ENCODE measurements around the gene GSS. TPM values are rescaled to one million over a fixed set of nuclear protein-coding genes. Genes with fewer than 3 reads are reported as not detected.
A peak's percentile ranks its signal among the peaks of the same experiment; 100 is the strongest.

Gene GSS
- total RNA-seq, 1 donor from 2014 or later: 30.0 TPM

GRCh38 chr20:34926581-34926980, 29.0 kb downstream of the GSS start:
- Histone ChIP-seq H3K4me1 (peaks cover 8% of the 10 kb centered on the region), H3K27me3 (no peaks in the 10 kb centered on the region), H3K27ac (no peak overlapping the region), H3K36me3 (peaks cover 89% of the 10 kb centered on the region), H3K4me3 (no peak overlapping the region), H3K9me3 (no peaks in the 10 kb centered on the region)
- TF ChIP-seq CTCF (IDR thresholded peaks at IDR 0.05): no peak
- no peak for ATAC-seq
- intact Hi-C loops (cut with DNase I): no loop called here
- no peak for DNase-seq

GRCh38 chr20:34925981-34926380, 29.6 kb downstream of the GSS start:
- ATAC-seq: no peak
- TF ChIP-seq CTCF (IDR thresholded peaks at IDR 0.05): no peak
- Histone ChIP-seq H3K27ac (no peak overlapping the region), H3K4me1 (peaks cover 8% of the 10 kb centered on the region), H3K9me3 (no peaks in the 10 kb centered on the region), H3K36me3 (peaks cover 88% of the 10 kb centered on the region), H3K4me3 (no peak overlapping the region), H3K27me3 (no peaks in the 10 kb centered on the region)
- intact Hi-C loops (cut with DNase I): no loop called here
- DNase-seq: no peak

- H3K9me3 ChIP-seq: no peaks in the 10 kb centered on the region
- H3K4me3 ChIP-seq: no peak overlapping the region
- no peak for DNase-seq
- no peaks in the 10 kb centered on the region for H3K27me3 ChIP-seq
- no peak for ATAC-seq
- no peak overlapping the region for H3K27ac ChIP-seq
- no peak for TF ChIP-seq CTCF (IDR thresholded peaks at IDR 0.05)
- peaks cover 94% of the 10 kb centered on the region for H3K36me3 ChIP-seq
- peaks cover 8% of the 10 kb centered on the region for H3K4me1 ChIP-seq
- intact Hi-C loops (cut with DNase I): no loop called here
Measured at GRCh38 chr20:34925341-34925740, 30.3 kb downstream of the GSS start.

- Histone ChIP-seq H3K27ac (peak overlapping the region; percentile 75), H3K27me3 (no peaks in the 10 kb centered on the region), H3K4me3 (no peak overlapping the region), H3K36me3 (peaks cover 95% of the 10 kb centered on the region), H3K4me1 (peaks cover 8% of the 10 kb centered on the region), H3K9me3 (no peaks in the 10 kb centered on the region)
- no peak for TF ChIP-seq CTCF (IDR thresholded peaks at IDR 0.05)
- DNase-seq (no peak), ATAC-seq (no peak)
- intact Hi-C loops (cut with DNase I): no loop called here
Measured at GRCh38 chr20:34923414-34923813, 32.2 kb downstream of the GSS start.

GRCh38 chr20:34922654-34923381, 32.8 kb downstream of the GSS start:
- intact Hi-C loops (cut with DNase I): no loop called here
- H3K27ac ChIP-seq: peak overlapping the region; percentile 75
- H3K27me3 ChIP-seq: no peaks in the 10 kb centered on the region
- peaks cover 8% of the 10 kb centered on the region for H3K4me1 ChIP-seq
- peak; percentile 80 for ATAC-seq
- no peak overlapping the region for H3K4me3 ChIP-seq
- no peak for TF ChIP-seq CTCF (IDR thresholded peaks at IDR 0.05)
- peaks cover 91% of the 10 kb centered on the region for H3K36me3 ChIP-seq
- no peak for DNase-seq
- H3K9me3 ChIP-seq: no peaks in the 10 kb centered on the region
